ENCODE results near the gene SLC29A4.

The SLC29A4 gene

GRCh38 chr7:5349437-5350173 is 66.9 kb downstream of the SLC29A4 start:
- TF ChIP-seq, protein P1, sequence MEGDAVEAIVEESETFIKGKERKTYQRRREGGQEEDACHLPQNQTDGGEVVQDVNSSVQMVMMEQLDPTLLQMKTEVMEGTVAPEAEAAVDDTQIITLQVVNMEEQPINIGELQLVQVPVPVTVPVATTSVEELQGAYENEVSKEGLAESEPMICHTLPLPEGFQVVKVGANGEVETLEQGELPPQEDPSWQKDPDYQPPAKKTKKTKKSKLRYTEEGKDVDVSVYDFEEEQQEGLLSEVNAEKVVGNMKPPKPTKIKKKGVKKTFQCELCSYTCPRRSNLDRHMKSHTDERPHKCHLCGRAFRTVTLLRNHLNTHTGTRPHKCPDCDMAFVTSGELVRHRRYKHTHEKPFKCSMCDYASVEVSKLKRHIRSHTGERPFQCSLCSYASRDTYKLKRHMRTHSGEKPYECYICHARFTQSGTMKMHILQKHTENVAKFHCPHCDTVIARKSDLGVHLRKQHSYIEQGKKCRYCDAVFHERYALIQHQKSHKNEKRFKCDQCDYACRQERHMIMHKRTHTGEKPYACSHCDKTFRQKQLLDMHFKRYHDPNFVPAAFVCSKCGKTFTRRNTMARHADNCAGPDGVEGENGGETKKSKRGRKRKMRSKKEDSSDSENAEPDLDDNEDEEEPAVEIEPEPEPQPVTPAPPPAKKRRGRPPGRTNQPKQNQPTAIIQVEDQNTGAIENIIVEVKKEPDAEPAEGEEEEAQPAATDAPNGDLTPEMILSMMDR (IDR thresholded peaks at IDR 0.05; ENCODE audit: poor library complexity, severe bottlenecking): no peak
- DNase-seq (ENCODE audit: low spot score) (no peak), ATAC-seq (ENCODE audit: low read depth) (no peak)
- Histone ChIP-seq H3K27ac (ENCODE audit: poor library complexity, severe bottlenecking) (no peak overlapping the region), H3K4me1 (ENCODE audit: insufficient read depth, poor library complexity, severe bottlenecking) (no peaks in the 10 kb centered on the region), H3K4me3 (ENCODE audit: severe bottlenecking) (no peak overlapping the region), H3K36me3 (ENCODE audit: low read depth) (peaks cover 69% of the 10 kb centered on the region), H3K9me3 (ENCODE audit: severe bottlenecking) (no peaks in the 10 kb centered on the region), H3K27me3 (ENCODE audit: insufficient read depth, poor library complexity, severe bottlenecking) (no peaks in the 10 kb centered on the region)

DNA sequence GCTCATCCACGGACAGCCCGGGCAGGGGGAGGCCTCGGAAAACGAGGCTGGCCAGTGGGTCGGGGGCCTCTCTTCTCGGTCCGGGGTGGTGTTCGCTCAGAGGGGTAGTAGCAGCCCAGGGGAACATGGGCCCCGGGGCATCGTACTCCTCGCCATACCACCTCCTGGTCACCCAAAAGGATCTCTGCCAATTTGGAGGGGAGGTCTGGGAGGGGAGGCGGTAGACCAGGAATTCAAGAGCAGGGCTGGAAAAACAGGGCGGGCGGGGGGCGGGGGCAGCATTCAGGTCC is 67.4 kb downstream of the SLC29A4 start:
- Histone ChIP-seq H3K36me3 (ENCODE audit: low read depth) (peaks cover 69% of the 10 kb centered on the region), H3K27me3 (ENCODE audit: insufficient read depth, poor library complexity, severe bottlenecking) (no peaks in the 10 kb centered on the region), H3K9me3 (ENCODE audit: severe bottlenecking) (no peaks in the 10 kb centered on the region), H3K4me3 (ENCODE audit: severe bottlenecking) (no peak overlapping the region), H3K27ac (ENCODE audit: poor library complexity, severe bottlenecking) (no peak overlapping the region), H3K4me1 (ENCODE audit: insufficient read depth, poor library complexity, severe bottlenecking) (no peaks in the 10 kb centered on the region)
- ATAC-seq (ENCODE audit: low read depth) (no peak), DNase-seq (ENCODE audit: low spot score) (no peak)
- TF ChIP-seq, protein P1 (IDR thresholded peaks at IDR 0.05; ENCODE audit: poor library complexity, severe bottlenecking): no peak

DNA sequence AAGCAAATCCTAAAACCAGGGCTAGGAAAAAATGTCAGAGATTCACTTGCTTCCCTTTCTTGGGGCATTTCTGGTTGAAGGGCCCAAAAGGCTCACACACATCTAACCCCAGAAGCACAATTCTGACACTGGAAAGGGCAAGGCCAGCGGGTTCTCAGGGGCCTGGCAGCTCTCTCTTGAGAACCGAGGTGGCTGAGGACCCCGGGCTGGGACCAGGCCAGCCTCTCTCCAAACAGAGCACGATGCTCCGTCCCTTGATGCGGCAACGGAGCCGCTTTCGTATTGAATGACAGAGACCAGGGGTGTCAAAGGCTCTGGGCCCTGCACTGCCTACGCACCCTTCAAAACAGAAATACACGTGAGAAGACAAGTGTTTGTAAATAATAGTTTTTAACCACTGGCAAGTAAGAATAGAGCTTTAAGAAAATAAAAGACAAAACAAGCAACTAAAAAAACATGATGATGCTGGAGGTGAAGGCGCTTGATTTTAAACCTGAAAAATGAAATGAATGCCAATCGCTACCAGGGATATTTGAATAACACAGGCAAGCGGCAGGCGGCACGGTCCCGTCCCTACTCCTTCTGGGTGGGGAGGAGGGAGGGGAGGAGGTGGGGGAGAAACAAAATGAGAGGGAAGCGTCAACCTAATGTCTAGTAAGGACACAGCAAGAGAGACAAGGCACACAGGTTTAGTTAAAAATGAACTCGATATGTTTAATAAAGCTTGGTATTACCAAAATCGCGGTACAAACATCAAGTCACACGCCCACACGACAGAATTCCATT is 68.0 kb downstream of the SLC29A4 start:
- TF ChIP-seq, protein P1 (IDR thresholded peaks at IDR 0.05; ENCODE audit: poor library complexity, severe bottlenecking): no peak
- Histone ChIP-seq H3K36me3 (ENCODE audit: low read depth) (peaks cover 71% of the 10 kb centered on the region), H3K4me3 (ENCODE audit: severe bottlenecking) (no peak overlapping the region), H3K4me1 (ENCODE audit: insufficient read depth, poor library complexity, severe bottlenecking) (no peaks in the 10 kb centered on the region), H3K27me3 (ENCODE audit: insufficient read depth, poor library complexity, severe bottlenecking) (no peaks in the 10 kb centered on the region), H3K9me3 (ENCODE audit: severe bottlenecking) (no peaks in the 10 kb centered on the region), H3K27ac (ENCODE audit: poor library complexity, severe bottlenecking) (no peak overlapping the region)
- no peak for ATAC-seq (ENCODE audit: low read depth)
- no peak for DNase-seq (ENCODE audit: low spot score)

DNA sequence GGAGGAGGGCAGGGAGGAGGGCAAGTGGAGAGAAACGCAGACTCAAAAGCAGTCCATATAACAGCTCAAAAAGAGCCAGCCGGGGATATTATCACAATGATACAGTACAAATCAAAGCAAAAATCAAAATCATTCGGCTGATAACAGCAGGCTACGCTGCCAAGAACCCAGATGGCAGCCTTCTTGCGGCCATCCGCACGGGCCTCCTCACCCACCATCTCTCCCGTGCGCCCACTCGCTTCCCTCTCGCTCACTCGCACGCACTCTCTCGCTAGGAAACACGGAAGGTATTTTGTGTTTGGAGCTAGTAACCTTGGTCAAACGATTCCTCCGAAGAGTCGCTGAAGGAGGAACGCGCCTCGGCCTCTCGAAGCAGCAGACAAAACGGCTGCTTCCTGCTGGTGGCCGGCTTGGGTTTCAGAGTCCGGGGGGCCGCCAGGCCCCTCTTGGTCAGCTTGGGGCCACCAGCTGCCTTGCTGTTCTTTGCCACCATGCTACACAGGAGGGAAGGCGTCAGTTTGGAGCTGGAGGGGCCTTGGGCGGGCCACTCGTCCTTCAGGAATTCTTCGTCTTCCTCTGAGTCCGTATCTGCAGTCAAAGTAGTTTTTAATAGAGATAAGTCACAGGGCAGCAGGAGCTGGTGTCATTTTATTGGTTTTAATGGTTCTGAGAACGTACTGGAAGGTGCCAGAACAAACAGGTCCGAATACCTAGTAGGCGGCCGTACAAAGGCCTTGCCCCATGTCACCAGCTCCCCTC is 68.9 kb downstream of the SLC29A4 start:
- DNase-seq (ENCODE audit: low spot score) (no peak), ATAC-seq (ENCODE audit: low read depth) (no peak)
- Histone ChIP-seq H3K27ac (ENCODE audit: poor library complexity, severe bottlenecking) (no peak overlapping the region), H3K27me3 (ENCODE audit: insufficient read depth, poor library complexity, severe bottlenecking) (no peaks in the 10 kb centered on the region), H3K4me3 (ENCODE audit: severe bottlenecking) (no peak overlapping the region), H3K4me1 (ENCODE audit: insufficient read depth, poor library complexity, severe bottlenecking) (no peaks in the 10 kb centered on the region), H3K36me3 (ENCODE audit: low read depth) (peaks cover 71% of the 10 kb centered on the region), H3K9me3 (ENCODE audit: severe bottlenecking) (no peaks in the 10 kb centered on the region)
- TF ChIP-seq, protein P1 (IDR thresholded peaks at IDR 0.05; ENCODE audit: poor library complexity, severe bottlenecking): no peak

All from RWPE2 (cell line).